BJ (cell line): ENCODE results near the gene POLE. TPM values are rescaled to one million over a fixed set of nuclear protein-coding genes. Genes with fewer than 3 reads are reported as not detected.

Experiments used
- CTCF ChIA-PET: fragments of 350-600 bp; formaldehyde crosslinking; extraction: SDS; loops from one replicate; lab custom pipeline; 2021; ENCODE audit warnings: antibody characterized with exemption, inconsistent platforms; lab: Yijun Ruan, JAX
- POLR2A ChIA-PET: fragments of 300-600 bp; sonication (Branson Sonifier 250); formaldehyde crosslinking; extraction: SDS; loops from one replicate; lab custom pipeline; 2021; ENCODE audit warnings: antibody characterized with exemption; lab: Charles Lee
- DNase-seq: peaks from one replicate; pipeline ENCODE4 v3.0.0-alpha.2; 2011; ENCODE audit warnings: low read depth
- H3K27me3 ChIP-seq: 2 replicates; pipeline ENCODE4 v1.6.0; 2011; ENCODE audit warnings: low read length; ENCODE audit not compliant: control insufficient read depth, insufficient read depth
- H3K36me3 ChIP-seq: 2 replicates; pipeline ENCODE4 v1.5.1; 2011; ENCODE audit warnings: low read length; ENCODE audit not compliant: control insufficient read depth, insufficient read depth
- H3K4me3 ChIP-seq: 2 replicates; pipeline ENCODE4 v1.5.1; 2011; ENCODE audit warnings: low read depth, mild to moderate bottlenecking, control low read depth, low read length
- CTCF ChIP-seq: IDR thresholded peaks from 2 replicates; pipeline ENCODE4 v1.5.1; 2011; ENCODE audit warnings: low read depth, mild to moderate bottlenecking, control low read depth, inconsistent platforms, low read length, moderate library complexity; ENCODE audit not compliant: insufficient read depth
- polyA plus RNA-seq: library from polyadenylated mRNA; depleted of rRNA; stranded (reverse); fragments of >200 nt; gene quantifications from 2 replicates; pipeline ENCODE4 v1.2.3, GENCODE V29; 2011

POLE gene
- polyA plus RNA-seq, 1 experiment = 17.7 TPM

DNA sequence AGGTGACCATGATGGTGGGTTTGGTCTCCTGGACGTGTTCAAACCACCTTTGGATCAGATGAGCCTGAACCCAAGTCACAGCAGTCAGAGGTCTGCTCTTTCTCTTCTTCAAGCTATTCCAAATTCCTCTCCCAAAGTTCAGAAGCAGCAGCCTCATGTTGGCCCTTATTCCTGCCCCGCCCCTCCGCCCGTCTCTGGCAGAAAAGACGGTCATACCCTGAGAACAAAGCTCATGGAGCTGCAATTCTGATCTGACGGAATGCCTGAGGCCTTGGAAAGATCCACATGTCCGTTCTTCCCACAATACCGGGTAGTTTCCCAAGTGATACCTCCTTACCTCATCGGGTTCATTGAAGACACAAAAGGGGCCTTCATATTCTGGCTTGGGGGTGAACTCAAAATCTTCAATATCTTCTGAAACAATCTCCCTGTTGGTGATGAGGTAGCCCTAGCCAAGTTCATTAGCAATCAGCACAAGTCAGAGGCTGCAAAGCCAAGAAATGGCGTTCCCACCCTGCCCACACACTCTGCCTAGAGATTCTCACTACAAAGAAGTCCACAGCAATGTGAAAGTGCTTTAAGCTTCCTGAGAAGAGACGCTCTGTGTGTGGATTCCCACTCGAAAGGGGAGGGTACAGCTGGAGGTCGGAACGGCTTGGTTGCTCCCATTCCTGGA is 11.2 kb downstream of the POLE start:
- no peak overlapping the region for H3K4me3 ChIP-seq
- H3K36me3 ChIP-seq = peaks cover 8% of the 10 kb centered on the region
- no peak for DNase-seq
- H3K27me3 ChIP-seq = no peaks in the 10 kb centered on the region
- no peak for TF ChIP-seq CTCF
- ChIA-PET CTCF (no interaction called here), POLR2A (no interaction called here)

GRCh38 chr12:132674561-132674960 is 12.6 kb downstream of the POLE start:
- ChIA-PET CTCF (no interaction called here), POLR2A (interaction anchor here (0.6 kb wide), 1 partner anchor 56 kb away, joined by 3 read pairs; the partner anchor contains the start of gene P2RX2)
- no peak overlapping the region for H3K4me3 ChIP-seq
- H3K36me3 ChIP-seq = peaks cover 8% of the 10 kb centered on the region
- H3K27me3 ChIP-seq = no peaks in the 10 kb centered on the region
- TF ChIP-seq CTCF = no peak
- no peak for DNase-seq

DNA sequence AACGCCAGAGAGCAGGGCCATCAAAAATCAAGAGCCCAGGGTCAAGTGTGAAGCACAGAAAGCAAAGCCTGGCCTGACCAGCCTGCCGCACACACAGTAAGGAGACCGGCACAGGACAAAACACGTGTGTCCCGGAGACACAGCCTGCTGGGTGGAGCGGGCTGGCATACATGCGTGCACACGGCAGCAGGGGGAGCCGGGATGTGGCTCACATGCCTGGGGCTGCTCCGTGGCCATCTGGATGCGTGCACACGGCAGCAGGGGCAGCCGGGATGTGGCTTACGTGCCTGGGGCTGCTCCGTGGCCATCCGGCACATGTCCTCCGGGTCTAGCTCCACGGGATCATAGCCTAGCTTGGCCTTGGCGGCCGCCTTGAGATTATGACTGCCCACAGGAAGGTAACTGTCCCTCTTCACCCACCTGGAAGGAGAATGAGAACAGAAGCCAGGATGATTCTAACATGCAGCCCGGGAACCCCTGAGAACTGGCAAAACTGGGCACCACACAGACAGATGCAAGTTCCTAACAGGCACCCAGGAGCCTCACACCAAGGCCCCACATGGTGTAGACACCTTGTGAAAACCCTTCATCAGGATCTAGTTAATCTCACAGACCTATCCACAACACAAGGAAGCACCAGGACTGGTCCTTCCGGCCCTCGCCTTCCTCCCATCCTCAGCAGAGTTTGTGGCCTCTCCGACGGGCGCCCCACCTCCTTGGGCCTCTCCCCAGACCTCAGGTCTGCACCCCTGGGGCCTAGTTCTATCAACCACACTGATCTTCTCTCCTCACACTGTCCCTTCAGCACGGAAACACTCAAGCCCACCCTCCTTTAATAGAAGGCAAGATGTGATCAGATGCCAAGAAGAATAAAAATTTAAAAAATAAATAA is 13.6 kb downstream of the POLE start:
- ChIA-PET POLR2A (no interaction called here), CTCF (no interaction called here)
- no peak for DNase-seq
- TF ChIP-seq CTCF = no peak
- H3K36me3 ChIP-seq = peaks cover 8% of the 10 kb centered on the region
- H3K27me3 ChIP-seq = no peaks in the 10 kb centered on the region
- no peak overlapping the region for H3K4me3 ChIP-seq

DNA sequence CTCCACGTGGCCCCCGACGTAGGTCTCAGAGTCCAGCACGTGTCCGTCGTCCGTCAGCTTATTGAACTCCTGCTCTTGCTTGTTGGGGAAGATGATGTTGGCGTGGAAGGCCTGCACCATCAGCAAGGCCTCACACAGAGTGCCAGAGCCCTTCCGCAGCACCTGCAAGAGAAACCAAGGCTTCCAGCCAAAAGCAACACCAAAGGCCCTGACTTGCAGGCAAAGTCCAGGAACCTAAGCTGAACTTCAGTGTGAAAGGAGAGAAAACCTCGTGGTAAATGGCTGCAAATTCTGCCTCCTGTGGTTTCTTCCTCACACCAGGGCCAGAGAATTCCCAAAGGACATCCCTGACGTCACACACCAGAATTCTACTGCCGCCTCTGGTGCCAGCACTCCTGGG is 14.5 kb downstream of the POLE start:
- POLR2A ChIA-PET = no interaction called here
- no peak for DNase-seq
- CTCF ChIA-PET = no interaction called here
- Histone ChIP-seq H3K36me3 (peaks cover 11% of the 10 kb centered on the region), H3K4me3 (no peak overlapping the region), H3K27me3 (no peaks in the 10 kb centered on the region)
- TF ChIP-seq CTCF = no peak

GRCh38 chr12:132672116-132672515 is 15.0 kb downstream of the POLE start:
- Histone ChIP-seq H3K27me3 (no peaks in the 10 kb centered on the region), H3K4me3 (no peak overlapping the region), H3K36me3 (peaks cover 11% of the 10 kb centered on the region)
- TF ChIP-seq CTCF = no peak
- ChIA-PET POLR2A (no interaction called here), CTCF (interaction anchor here (1.5 kb wide), 1 partner anchor 33 kb away, joined by 3 read pairs; no protein-coding TSS in a partner anchor)
- DNase-seq = no peak
